Spleen (tissue), 7 donors: ENCODE data around the gene DDX5.

Experiments used
- POLR2A ChIP-seq, 3 donors: fragments of 450-650 bp; IDR thresholded peaks; one replicate each; pipeline ENCODE4 v1.5.1; 2017; ENCODE audit warnings: antibody characterized with exemption in 3 of 3, mild to moderate bottlenecking in 1 of 3
- POLR2AphosphoS5 ChIP-seq, 3 donors: sonication (generic); formaldehyde crosslinking; IDR thresholded peaks; one replicate each; pipeline ENCODE4 v1.5.1; 2017; ENCODE audit warnings: antibody characterized with exemption in 3 of 3
- TF ChIP-seq, protein P1 (sequence below), 11 experiments: fragments of 200-600 bp in 7 of 11; fragments of 450-650 bp in 4 of 11; sonication (generic) in 4 of 11; IDR thresholded peaks in 8 of 11; conservative IDR thresholded peaks in 3 of 11; 1 replicate in 7 of 11; 2 replicates in 4 of 11; pipeline versions ENCODE4 v1.4.0 to v1.8.0; 2016 to 2021; ENCODE audit warnings: antibody characterized with exemption in 11 of 11, inconsistent platforms in 4 of 11, mild to moderate bottlenecking in 1 of 11
- donor health status: DM: no; HTN: no; CAD: no; lungs with moderate emphysema.
- donor health status: DM: no; HTN: no; CAD: no.
- donor health status: DM: no; HTN: no; CAD: no.

DNA sequence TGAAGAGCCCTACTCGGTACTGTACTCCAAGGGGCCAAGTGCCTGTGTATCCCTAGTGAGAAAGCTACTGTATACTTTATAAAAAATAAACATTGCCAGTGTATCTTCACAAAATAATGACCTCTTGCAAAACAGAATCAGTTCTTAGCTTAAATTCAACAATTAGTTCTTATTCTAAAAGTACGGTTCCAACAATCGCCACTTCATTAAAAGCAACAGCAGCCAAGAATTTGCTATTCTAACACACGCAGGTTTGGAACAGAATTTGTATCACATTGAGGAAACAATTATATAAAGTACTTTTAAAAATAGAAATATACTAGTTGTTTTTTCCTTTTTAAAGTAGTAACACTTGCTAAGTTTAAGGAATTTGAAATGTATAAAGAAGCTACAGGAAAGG is 49.2 kb upstream of the DDX5 start:
- TF ChIP-seq, protein P1, sequence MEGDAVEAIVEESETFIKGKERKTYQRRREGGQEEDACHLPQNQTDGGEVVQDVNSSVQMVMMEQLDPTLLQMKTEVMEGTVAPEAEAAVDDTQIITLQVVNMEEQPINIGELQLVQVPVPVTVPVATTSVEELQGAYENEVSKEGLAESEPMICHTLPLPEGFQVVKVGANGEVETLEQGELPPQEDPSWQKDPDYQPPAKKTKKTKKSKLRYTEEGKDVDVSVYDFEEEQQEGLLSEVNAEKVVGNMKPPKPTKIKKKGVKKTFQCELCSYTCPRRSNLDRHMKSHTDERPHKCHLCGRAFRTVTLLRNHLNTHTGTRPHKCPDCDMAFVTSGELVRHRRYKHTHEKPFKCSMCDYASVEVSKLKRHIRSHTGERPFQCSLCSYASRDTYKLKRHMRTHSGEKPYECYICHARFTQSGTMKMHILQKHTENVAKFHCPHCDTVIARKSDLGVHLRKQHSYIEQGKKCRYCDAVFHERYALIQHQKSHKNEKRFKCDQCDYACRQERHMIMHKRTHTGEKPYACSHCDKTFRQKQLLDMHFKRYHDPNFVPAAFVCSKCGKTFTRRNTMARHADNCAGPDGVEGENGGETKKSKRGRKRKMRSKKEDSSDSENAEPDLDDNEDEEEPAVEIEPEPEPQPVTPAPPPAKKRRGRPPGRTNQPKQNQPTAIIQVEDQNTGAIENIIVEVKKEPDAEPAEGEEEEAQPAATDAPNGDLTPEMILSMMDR (IDR thresholded peaks at IDR 0.05 in 8 of 11, conservative IDR thresholded peaks at IDR 0.05 in 3 of 11): no peak
- TF ChIP-seq POLR2A (IDR thresholded peaks at IDR 0.05): no peak
- TF ChIP-seq POLR2AphosphoS5 (IDR thresholded peaks at IDR 0.05): no peak
